ENCODE results near the gene USF1. TPM values are rescaled to one million over a fixed set of nuclear protein-coding genes. Genes with fewer than 3 reads are reported as not detected.
A peak's percentile ranks its signal among the peaks of the same experiment; 100 is the strongest.
"Not testable (repeated sequence)": the region's sequence is repeated elsewhere in the genome, so short reads cannot be mapped to it uniquely, and the experiment has no call there.

Gene USF1
- total RNA-seq, 1 experiment from 2014 or later = 75.4 TPM

DNA sequence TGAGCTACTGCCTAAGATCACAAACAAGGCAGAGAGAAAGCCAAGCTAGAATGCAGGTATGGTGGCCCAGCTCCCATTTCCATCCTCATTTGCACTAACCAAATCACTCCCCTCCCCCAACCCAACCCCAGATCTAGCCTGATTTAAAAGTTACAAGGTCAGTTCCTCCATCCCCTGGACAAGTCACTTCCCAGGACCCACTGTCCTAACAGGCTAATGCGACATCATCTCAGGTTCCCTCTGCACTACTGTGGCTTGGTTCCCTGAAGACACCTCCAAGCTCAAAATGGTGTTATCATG lies 27.2 kb downstream of the USF1 start:
- Mint-ChIP-seq H3K36me3 (ENCODE audit: insufficient read depth, unreplicated experiment) (peaks cover 69% of the 10 kb centered on the region), H3K27ac (ENCODE audit: unreplicated experiment) (peak overlapping the region; percentile 94), H3K27me3 (ENCODE audit: unreplicated experiment) (no peaks in the 10 kb centered on the region), H3K4me1 (ENCODE audit: low read depth, unreplicated experiment) (peaks cover 58% of the 10 kb centered on the region), H3K9me3 (ENCODE audit: low read depth, unreplicated experiment) (no peaks in the 10 kb centered on the region), H3K4me3 (ENCODE audit: low read depth, unreplicated experiment) (peak overlapping the region; percentile 91)
- BruUV-seq (replicated peaks) = no TSS peak
- CTCF ChIA-PET = interaction anchor here (0.8 to 1.4 kb wide), 3 partner anchors 21 to 26 kb away, joined by 3 to 5 read pairs (median 4); no protein-coding TSS in a partner anchor
- no peak for DNase-seq
- TF ChIP-seq, protein P1, sequence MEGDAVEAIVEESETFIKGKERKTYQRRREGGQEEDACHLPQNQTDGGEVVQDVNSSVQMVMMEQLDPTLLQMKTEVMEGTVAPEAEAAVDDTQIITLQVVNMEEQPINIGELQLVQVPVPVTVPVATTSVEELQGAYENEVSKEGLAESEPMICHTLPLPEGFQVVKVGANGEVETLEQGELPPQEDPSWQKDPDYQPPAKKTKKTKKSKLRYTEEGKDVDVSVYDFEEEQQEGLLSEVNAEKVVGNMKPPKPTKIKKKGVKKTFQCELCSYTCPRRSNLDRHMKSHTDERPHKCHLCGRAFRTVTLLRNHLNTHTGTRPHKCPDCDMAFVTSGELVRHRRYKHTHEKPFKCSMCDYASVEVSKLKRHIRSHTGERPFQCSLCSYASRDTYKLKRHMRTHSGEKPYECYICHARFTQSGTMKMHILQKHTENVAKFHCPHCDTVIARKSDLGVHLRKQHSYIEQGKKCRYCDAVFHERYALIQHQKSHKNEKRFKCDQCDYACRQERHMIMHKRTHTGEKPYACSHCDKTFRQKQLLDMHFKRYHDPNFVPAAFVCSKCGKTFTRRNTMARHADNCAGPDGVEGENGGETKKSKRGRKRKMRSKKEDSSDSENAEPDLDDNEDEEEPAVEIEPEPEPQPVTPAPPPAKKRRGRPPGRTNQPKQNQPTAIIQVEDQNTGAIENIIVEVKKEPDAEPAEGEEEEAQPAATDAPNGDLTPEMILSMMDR (IDR thresholded peaks at IDR 0.05; ENCODE audit: unreplicated experiment) = no peak
- intact Hi-C loops (cut with micrococcal nuclease; ENCODE audit: unreplicated experiment) = no loop called here

DNA sequence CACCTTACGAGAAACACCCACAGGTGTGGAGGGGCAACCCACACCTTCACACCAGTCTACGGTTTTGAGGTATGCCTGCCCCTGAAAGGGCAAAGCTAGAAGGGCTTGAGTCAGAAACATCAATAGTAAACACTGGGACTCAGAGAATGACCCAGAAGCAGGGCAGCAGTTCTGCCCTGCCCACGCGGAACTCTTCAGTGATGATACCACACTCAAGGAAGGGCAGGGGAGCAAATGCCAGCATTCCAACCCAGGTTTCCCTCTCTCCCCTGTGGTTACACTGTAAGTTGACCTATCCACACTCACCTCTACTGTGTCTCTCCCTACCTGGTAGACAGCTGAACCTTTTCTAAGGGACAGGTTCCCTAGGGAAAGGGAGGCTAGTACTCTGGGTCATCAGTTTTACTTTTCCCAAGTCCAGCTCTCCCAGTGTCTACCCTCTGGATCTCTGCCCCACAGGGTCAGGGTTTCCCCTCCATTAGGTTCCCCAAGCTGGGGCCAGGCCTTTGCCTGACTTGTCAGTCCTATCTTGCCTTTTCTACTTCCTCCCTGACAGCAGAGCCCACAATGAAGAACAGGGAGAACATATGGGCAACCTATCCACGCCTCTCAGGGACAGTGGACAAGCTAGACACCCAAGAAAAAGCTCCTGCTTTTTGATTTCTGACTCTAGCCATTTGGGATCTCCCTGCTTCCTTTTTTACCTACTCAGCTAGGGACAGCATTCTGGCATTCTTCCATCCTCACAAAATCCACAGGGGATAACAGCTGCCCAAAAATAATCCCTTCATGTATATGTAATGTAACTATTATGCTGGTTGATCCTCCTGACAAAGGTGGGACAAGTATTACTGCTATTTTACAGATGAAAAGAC lies 27.8 kb downstream of the USF1 start:
- DNase-seq = no peak
- Mint-ChIP-seq H3K36me3 (ENCODE audit: insufficient read depth, unreplicated experiment) (peaks cover 75% of the 10 kb centered on the region), H3K4me1 (ENCODE audit: low read depth, unreplicated experiment) (peaks cover 64% of the 10 kb centered on the region), H3K27ac (ENCODE audit: unreplicated experiment) (peak overlapping the region; percentile 85), H3K27me3 (ENCODE audit: unreplicated experiment) (no peaks in the 10 kb centered on the region), H3K4me3 (ENCODE audit: low read depth, unreplicated experiment) (peak overlapping the region; percentile 91), H3K9me3 (ENCODE audit: low read depth, unreplicated experiment) (no peaks in the 10 kb centered on the region)
- no TSS peak for BruUV-seq (replicated peaks)
- intact Hi-C loops (cut with micrococcal nuclease; ENCODE audit: unreplicated experiment) = no loop called here
- CTCF ChIA-PET = interaction anchor here (0.8 to 1.4 kb wide), 3 partner anchors 21 to 27 kb away, joined by 3 to 5 read pairs (median 4); no protein-coding TSS in a partner anchor
- TF ChIP-seq, protein P1 (IDR thresholded peaks at IDR 0.05; ENCODE audit: unreplicated experiment) = no peak

DNA sequence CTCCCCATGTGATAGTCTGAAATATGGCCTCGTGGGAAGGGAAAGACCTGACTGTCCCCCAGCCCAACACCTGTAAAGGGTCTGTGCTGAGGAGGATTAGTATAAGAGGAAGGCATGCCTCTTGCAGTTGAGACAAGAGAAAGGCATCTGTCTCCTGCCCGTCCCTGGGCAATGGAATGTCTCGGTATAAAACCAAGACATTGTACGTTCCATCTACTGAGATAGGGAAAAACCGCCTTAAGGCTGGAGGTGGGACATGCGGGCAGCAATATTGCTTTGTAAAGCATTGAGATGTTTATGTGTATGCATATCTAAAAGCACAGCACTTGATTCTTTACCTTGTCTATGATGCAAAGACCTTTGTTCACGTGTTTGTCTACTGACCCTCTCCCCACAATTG lies 28.6 kb downstream of the USF1 start:
- H3K4me1 Mint-ChIP-seq (ENCODE audit: low read depth, unreplicated experiment) = peaks cover 60% of the 10 kb centered on the region
- peaks cover 72% of the 10 kb centered on the region for H3K36me3 Mint-ChIP-seq (ENCODE audit: insufficient read depth, unreplicated experiment)
- CTCF ChIA-PET; H3K27me3 Mint-ChIP-seq (ENCODE audit: unreplicated experiment); intact Hi-C loops (cut with micrococcal nuclease; ENCODE audit: unreplicated experiment); H3K9me3 Mint-ChIP-seq (ENCODE audit: low read depth, unreplicated experiment); DNase-seq; BruUV-seq (replicated peaks): not testable (repeated sequence)
- peak overlapping the region; percentile 91 for H3K4me3 Mint-ChIP-seq (ENCODE audit: low read depth, unreplicated experiment)
- H3K27ac Mint-ChIP-seq (ENCODE audit: unreplicated experiment) = peak overlapping the region; percentile 85

DNA sequence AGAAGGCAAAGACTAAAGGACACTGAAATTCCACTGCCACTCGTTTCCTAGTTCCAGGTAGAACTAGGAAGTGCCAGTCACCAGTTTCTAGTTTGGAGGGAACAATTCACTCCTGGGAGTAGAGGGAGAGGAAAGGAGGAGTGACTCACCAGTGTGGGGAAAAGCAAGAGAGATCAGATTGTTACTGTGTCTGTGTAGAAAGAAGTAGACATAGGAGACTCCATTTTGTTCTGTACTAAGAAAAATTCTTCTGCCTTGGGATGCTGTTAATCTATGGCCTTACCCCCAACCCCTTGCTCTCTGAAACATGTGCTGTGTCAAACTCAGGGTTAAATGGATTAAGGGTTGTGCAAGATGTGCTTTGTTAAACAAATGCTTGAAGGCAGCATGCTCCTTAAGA lies 29.1 kb downstream of the USF1 start:
- BruUV-seq (replicated peaks); H3K27me3 Mint-ChIP-seq (ENCODE audit: unreplicated experiment); intact Hi-C loops (cut with micrococcal nuclease; ENCODE audit: unreplicated experiment); DNase-seq; CTCF ChIA-PET; H3K9me3 Mint-ChIP-seq (ENCODE audit: low read depth, unreplicated experiment): not testable (repeated sequence)
- Mint-ChIP-seq H3K4me3 (ENCODE audit: low read depth, unreplicated experiment) (peak overlapping the region; percentile 2), H3K36me3 (ENCODE audit: insufficient read depth, unreplicated experiment) (peaks cover 72% of the 10 kb centered on the region), H3K4me1 (ENCODE audit: low read depth, unreplicated experiment) (peaks cover 62% of the 10 kb centered on the region), H3K27ac (ENCODE audit: unreplicated experiment) (peak overlapping the region; percentile 21)

DNA sequence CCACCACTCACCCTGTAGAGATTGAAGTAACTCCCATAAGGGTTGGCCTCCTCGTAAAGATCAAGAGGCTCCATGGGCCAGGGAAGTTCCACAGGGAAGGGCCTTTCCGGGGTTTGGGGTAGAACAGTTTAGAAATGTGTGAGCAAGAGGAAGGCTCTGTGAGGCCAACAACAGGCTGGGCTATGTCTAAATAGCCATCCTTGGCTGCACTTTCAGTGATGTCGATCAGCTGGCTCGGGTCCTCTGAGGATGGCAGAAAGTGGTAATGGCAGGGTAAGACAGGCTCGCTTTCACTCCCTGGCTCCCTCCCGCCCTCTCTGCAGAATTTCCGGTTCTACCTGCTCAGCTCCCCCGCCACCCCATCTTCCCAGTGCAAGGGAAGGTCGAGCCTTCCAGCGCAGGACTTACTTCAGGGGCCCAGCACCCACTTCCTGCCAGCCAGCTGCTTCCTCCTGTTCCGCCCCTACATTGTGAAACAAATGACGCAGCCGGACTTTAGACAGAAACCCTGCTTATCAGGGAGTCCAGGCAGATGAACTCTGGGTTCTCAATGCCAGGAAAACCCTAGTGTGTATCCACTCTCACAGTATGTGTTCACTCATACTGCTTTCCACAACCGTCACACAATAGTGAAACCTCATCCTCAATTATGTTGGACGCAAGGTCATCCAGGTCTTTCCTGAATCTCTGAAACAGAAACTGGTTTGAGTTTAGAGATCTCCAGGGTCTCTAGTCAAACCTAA lies 32.1 kb downstream of the USF1 start:
- H3K36me3 Mint-ChIP-seq (ENCODE audit: insufficient read depth, unreplicated experiment) = peaks cover 56% of the 10 kb centered on the region
- no peaks in the 10 kb centered on the region for H3K27me3 Mint-ChIP-seq (ENCODE audit: unreplicated experiment)
- no peaks in the 10 kb centered on the region for H3K9me3 Mint-ChIP-seq (ENCODE audit: low read depth, unreplicated experiment)
- BruUV-seq (replicated peaks) = no TSS peak
- CTCF ChIA-PET = interaction anchor here (0.6 to 1.6 kb wide), 5 partner anchors 16 to 84 kb away, joined by 5 to 10 read pairs (median 7); no protein-coding TSS in a partner anchor
- TF ChIP-seq, protein P1 (IDR thresholded peaks at IDR 0.05; ENCODE audit: unreplicated experiment) = no peak
- peak overlapping the region; percentile 44 for H3K4me3 Mint-ChIP-seq (ENCODE audit: low read depth, unreplicated experiment)
- peaks cover 60% of the 10 kb centered on the region for H3K4me1 Mint-ChIP-seq (ENCODE audit: low read depth, unreplicated experiment)
- peak overlapping the region; percentile 95 for H3K27ac Mint-ChIP-seq (ENCODE audit: unreplicated experiment)
- DNase-seq = peak; percentile 94
- intact Hi-C loops (cut with micrococcal nuclease; ENCODE audit: unreplicated experiment) = loop anchor here (2.0 kb wide), 1 partner anchor 31 kb away; the partner anchor contains the start of gene USF1
